K562 (cell line): Measurements from ENCODE around the gene SPHKAP. TPM values are rescaled to one million over a fixed set of nuclear protein-coding genes. Genes with fewer than 3 reads are reported as not detected.

Source experiments
- ATAC-seq: fragments of 200-7000 bp; cut with Tn5 transposase; 3 replicates; pipeline ENCODE4 v1.9.1; 2020; ENCODE audit warnings: moderate library complexity
- BruUV-seq: library from RNA; stranded (reverse); fragments of 400-500 nt; replicated peaks from 2 replicates; lab custom pipeline; 2021; lab: Mats Ljungman, UMichigan
- CTCF ChIA-PET: fragments of 300-600 bp; formaldehyde crosslinking; extraction: SDS; loops from one replicate; lab custom pipeline; 2021; ENCODE audit warnings: low intra/inter-chr PET ratio; lab: Yijun Ruan, JAX
- POLR2A ChIA-PET: fragments of 300-600, 350-650 bp; sonication (Branson Sonifier 250); formaldehyde crosslinking; extraction: SDS; loops from one replicate; lab custom pipeline; 2021; ENCODE audit warnings: antibody characterized with exemption, inconsistent platforms; lab: Yijun Ruan, JAX
- DNase-seq, 4 experiments: peaks; one replicate each; pipeline versions ENCODE4 v3.0.0 to v3.0.0-alpha.2; 2011 to 2018; ENCODE audit warnings: low spot score in 3 of 4, mixed read lengths in 3 of 4; ENCODE audit errors: extremely low read depth in 1 of 4
- FAIRE-seq: peaks from 2 replicates; lab custom pipeline; 2011; peaks lifted over from hg19 to GRCh38; lab: Jason Lieb, UNC
- H2AFZ ChIP-seq: 2 replicates; pipeline ENCODE4 v1.6.0; 2011; ENCODE audit warnings: low read depth, low read length, control low read depth, inconsistent platforms
- H3K27ac ChIP-seq: fragments of 200-600 bp; 3 replicates; pipeline ENCODE4 v1.8.0; 2011; ENCODE audit warnings: low read depth, mild to moderate bottlenecking, control low read depth, inconsistent platforms, low read length, moderate library complexity, mixed read lengths; ENCODE audit errors: extremely low read depth
- H3K27me3 ChIP-seq, 2 experiments: fragments of 300-600 bp in 1 of 2; 2 replicates in 1 of 2; 3 replicates in 1 of 2; pipeline versions ENCODE4 v1.6.0 to v1.8.0; 2011; ENCODE audit warnings: inconsistent platforms in 2 of 2, low read length in 2 of 2, mild to moderate bottlenecking in 1 of 2, mixed read lengths in 1 of 2, moderate library complexity in 1 of 2; ENCODE audit not compliant: control insufficient read depth in 2 of 2, insufficient read depth in 2 of 2
- H3K36me3 ChIP-seq: fragments of 300-600 bp; 3 replicates; pipeline ENCODE4 v1.8.0; 2011; ENCODE audit warnings: mild to moderate bottlenecking, low read length, inconsistent platforms; ENCODE audit not compliant: control insufficient read depth, insufficient read depth
- H3K4me1 ChIP-seq, 2 experiments: fragments of 200-600 bp in 1 of 2; replicated peaks in 1 of 2; 2 replicates in 1 of 2; 3 replicates in 1 of 2; pipeline versions ENCODE4 v1.5.1 to v1.8.0; 2011; ENCODE audit warnings: inconsistent platforms in 2 of 2, low read length in 2 of 2, mild to moderate bottlenecking in 1 of 2, mixed read lengths in 1 of 2, moderate library complexity in 1 of 2; ENCODE audit not compliant: control insufficient read depth in 2 of 2, insufficient read depth in 2 of 2
- H3K4me2 ChIP-seq: 2 replicates; pipeline ENCODE4 v1.6.1; 2011; ENCODE audit warnings: low read length, control low read depth, inconsistent platforms, mixed read lengths; ENCODE audit not compliant: insufficient read depth
- H3K4me3 ChIP-seq: fragments of 200-600 bp; sonication (generic), shearing (Covaris generic); 2 replicates; pipeline ENCODE4 v1.5.1; 2016; ENCODE audit warnings: control low read depth, inconsistent platforms
- H3K79me2 ChIP-seq: fragments of 200-600 bp; 3 replicates; pipeline ENCODE4 v1.8.0; 2011; ENCODE audit warnings: low read length, inconsistent platforms; ENCODE audit not compliant: control insufficient read depth, insufficient read depth
- H3K9ac ChIP-seq, 2 experiments: 2 replicates each; pipeline versions ENCODE4 v1.6.0 to v1.6.1; 2011; ENCODE audit warnings: low read depth in 2 of 2, low read length in 2 of 2, control low read depth in 1 of 2, inconsistent platforms in 1 of 2, mild to moderate bottlenecking in 1 of 2, mixed read lengths in 1 of 2; ENCODE audit not compliant: insufficient read depth in 1 of 2
- H3K9me1 ChIP-seq: one replicate; pipeline ENCODE4 v1.6.0; 2011; ENCODE audit warnings: inconsistent platforms, mild to moderate bottlenecking, low read length, moderate library complexity; ENCODE audit not compliant: control insufficient read depth, insufficient read depth
- H3K9me3 ChIP-seq: replicated peaks from 2 replicates; pipeline ENCODE4 v1.5.1; 2011; ENCODE audit warnings: low read depth, low read length, inconsistent platforms; ENCODE audit not compliant: control insufficient read depth, insufficient read depth
- H4K20me1 ChIP-seq: replicated peaks from 2 replicates; pipeline ENCODE4 v1.6.1; 2011; ENCODE audit warnings: low read length, inconsistent platforms, mixed read lengths; ENCODE audit not compliant: control insufficient read depth, insufficient read depth
- ARID4B ChIP-seq: sonication (generic); formaldehyde crosslinking; IDR thresholded peaks from 2 replicates; pipeline ENCODE4 v1.8.0; 2022; ENCODE audit warnings: mild to moderate bottlenecking, missing genetic modification reagents
- BCOR ChIP-seq: fragments of 450-650 bp; IDR thresholded peaks from 2 replicates; pipeline ENCODE4 v1.6.1; 2016
- CHD2 ChIP-seq: IDR thresholded peaks from 2 replicates; pipeline ENCODE4 v1.6.1; 2011; ENCODE audit warnings: low read depth, low read length
- GABPA ChIP-seq: fragments of 200-800 bp; sonication (Bioruptor generic); conservative IDR thresholded peaks from 2 replicates; pipeline ENCODE4 v1.6.1; 2016; ENCODE audit warnings: low read depth, missing genetic modification characterization, missing compliant biosample characterization
- NFIC ChIP-seq: fragments of 450-650 bp; IDR thresholded peaks from 2 replicates; pipeline ENCODE4 v1.6.1; 2017; ENCODE audit warnings: mild to moderate bottlenecking, inconsistent platforms
- POLR2B ChIP-seq: fragments of 450-650 bp; IDR thresholded peaks from 2 replicates; pipeline ENCODE4 v1.6.1; 2018; ENCODE audit warnings: low read depth; ENCODE audit not compliant: partially characterized antibody
- POLR2H ChIP-seq: IDR thresholded peaks from 2 replicates; pipeline ENCODE4 v1.6.1; 2016; ENCODE audit warnings: missing genetic modification characterization, low read depth, mild to moderate bottlenecking, control low read depth, missing compliant biosample characterization, moderate library complexity
- PRPF4 ChIP-seq: fragments of 200-400 bp; formaldehyde crosslinking; IDR thresholded peaks from one replicate; pipeline ENCODE4 v1.6.1; 2017; ENCODE audit warnings: low read length, low read depth, mild to moderate bottlenecking; ENCODE audit not compliant: insufficient read depth, poor library complexity, severe bottlenecking
- RREB1 ChIP-seq: fragments of 250-450 bp; sonication (Bioruptor Pico); IDR thresholded peaks from 2 replicates; pipeline ENCODE4 v1.4.0; 2020
- SAP30 ChIP-seq: fragments of 200-600 bp; sonication (generic); IDR thresholded peaks from 2 replicates; pipeline ENCODE4 v1.6.1; 2012; ENCODE audit warnings: borderline replicate concordance, low read depth, mild to moderate bottlenecking, moderate library complexity, low read length, control low read depth, inconsistent platforms; ENCODE audit not compliant: insufficient read depth, poor library complexity, severe bottlenecking
- SOX6 ChIP-seq: fragments of 450-650 bp; IDR thresholded peaks from 2 replicates; pipeline ENCODE4 v1.6.1; 2014; ENCODE audit warnings: mild to moderate bottlenecking
- SRSF3 ChIP-seq: fragments of 200-400 bp; formaldehyde crosslinking; IDR thresholded peaks from 2 replicates; pipeline ENCODE4 v1.6.1; 2016; ENCODE audit warnings: mild to moderate bottlenecking, low read length, moderate library complexity; ENCODE audit not compliant: insufficient read depth
- TBP ChIP-seq: optimal IDR thresholded peaks from 2 replicates; pipeline ENCODE3; 2011; ENCODE audit warnings: low read depth, low read length, improper control_type of control experiment
- WGBS: fragments of 100-300 bp; shearing (Covaris generic); methylation state at CpG from one replicate; pipeline ENCODE4 v1.1.6; 2016; ENCODE audit warnings: low coverage, mixed read lengths; ENCODE audit not compliant: insufficient coverage; ENCODE audit errors: missing lambda C conversion rate; 5-methylcytosine and 5-hydroxymethylcytosine counted together
- in situ Hi-C: fragments of 300-500 bp; cut with MboI; formaldehyde crosslinking; loops from 4 replicates; pipeline ENCODE4 v1.15.0; 2018; ENCODE audit warnings: inconsistent platforms, mixed read lengths
- intact Hi-C: fragments of 100-400 bp; cut with micrococcal nuclease; formaldehyde crosslinking; loops from 2 replicates; pipeline ENCODE4 v1.14.2; 2022
- polyA plus RNA-seq, 8 experiments: library from polyadenylated mRNA; depleted of rRNA in 4 of 8; stranded (reverse) in 5 of 8; unstranded in 3 of 8; fragments of >200 nt; fragmentation: Nextera tagmentation in 2 of 8; fragmentation: Illumina TruSeq in 1 of 8; extraction: Ambion mirVana in 2 of 8; extraction: Trizol in 1 of 8; gene quantifications; 2 replicates each; pipeline versions ENCODE4 v1.2.1 to v1.2.3, GENCODE V29; 2011 to 2014; ENCODE audit warnings: inconsistent platforms in 1 of 8, missing spikeins in 1 of 8
- total RNA-seq, 7 experiments: library from RNA; depleted of rRNA in 6 of 7; stranded (reverse); fragments of >200 nt in 6 of 7; fragmentation: Illumina TruSeq in 2 of 7; extraction: Trizol in 2 of 7; gene quantifications; 2 replicates each; pipeline versions ENCODE4 v1.2.1 to v1.2.3, GENCODE V29; 2011 to 2021; ENCODE audit warnings: low replicate concordance in 1 of 7

The SPHKAP gene
- total and polyA plus RNA-seq, 9 of the 15 experiments (the other 6 are each of a cell fraction or from before 2014, with no cell fraction given): not detected

DNA sequence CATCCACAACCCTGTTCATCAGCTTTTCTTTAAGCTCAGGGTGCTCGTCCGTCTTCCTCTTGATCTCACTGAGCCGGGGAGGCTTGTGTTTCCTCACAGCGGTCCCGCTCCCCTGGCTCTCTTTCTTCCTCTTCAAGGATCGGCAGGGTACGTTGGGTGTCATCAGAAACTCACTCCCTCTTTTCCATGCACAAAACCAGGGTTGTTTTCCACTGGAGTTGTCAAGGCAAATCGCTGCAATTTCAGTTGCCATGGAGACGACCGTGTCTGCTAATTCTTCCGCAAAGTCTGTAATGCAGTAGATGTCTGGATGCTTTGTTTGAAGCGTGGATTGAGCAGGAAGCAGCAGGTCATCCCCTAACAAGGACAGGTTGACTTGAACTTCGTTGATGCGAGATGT lies 163.7 kb downstream of the SPHKAP start:
- no peak for DNase-seq
- Histone ChIP-seq H2AFZ (no peak overlapping the region), H3K9me1 (no peaks in the 10 kb centered on the region), H3K27ac (no peak overlapping the region), H3K9ac (no peak overlapping the region), H3K79me2 (no peaks in the 10 kb centered on the region; the same call in 2 of the 3 replicates), H3K27me3 (no peaks in the 10 kb centered on the region), H3K9me3 (no peaks in the 10 kb centered on the region), H4K20me1 (no peaks in the 10 kb centered on the region), H3K4me1 (no peaks in the 10 kb centered on the region), H3K4me2 (no peak overlapping the region), H3K4me3 (no peak overlapping the region), H3K36me3 (no peaks in the 10 kb centered on the region)
- intact Hi-C loops: no loop called here
- ATAC-seq: no peak
- 1% methylated on average over 12 of the region's 14 CpGs for WGBS
- CTCF ChIA-PET: no interaction called here
- no peak for TF ChIP-seq POLR2B
- TF ChIP-seq POLR2H (tag): no peak
- TF ChIP-seq TBP: no peak
- TF ChIP-seq CHD2: no peak
- TF ChIP-seq SRSF3: no peak
- TF ChIP-seq BCOR: no peak
- no peak for TF ChIP-seq PRPF4
- TF ChIP-seq SOX6: no peak
- no peak for TF ChIP-seq GABPA (tag)
- no peak for TF ChIP-seq NFIC
- TF ChIP-seq SAP30: no peak
- TF ChIP-seq ARID4B (CRISPR knock-in tag): no peak
- TF ChIP-seq RREB1: no peak
- BruUV-seq: no TSS peak
- in situ Hi-C loops: no loop called here
- POLR2A ChIA-PET: no interaction called here
- no peak for FAIRE-seq
